Aorta (tissue), 5 donors: Measurements from ENCODE around the gene SGIP1. TPM values are rescaled to one million over a fixed set of nuclear protein-coding genes. Genes with fewer than 3 reads are reported as not detected.

Source experiments
- ATAC-seq: fragments of 200-7000 bp; cut with Tn5 transposase; one replicate; pipeline ENCODE4 v1.9.1; 2022; ENCODE audit warnings: moderate library complexity; ENCODE audit not compliant: low FRiP score
- DNase-seq, 2 donors: peaks; one replicate each; pipeline ENCODE4 v3.0.0-alpha.2; 2020
- H3K27ac ChIP-seq, 2 donors: one replicate each; pipeline ENCODE4 v1.5.1; 2013; ENCODE audit warnings: low read length in 2 of 2, mild to moderate bottlenecking in 2 of 2, moderate library complexity in 2 of 2, control low read depth in 1 of 2, inconsistent platforms in 1 of 2, low read depth in 1 of 2
- H3K27me3 ChIP-seq, 2 donors: one replicate each; pipeline ENCODE4 v1.6.1; 2013; ENCODE audit warnings: control low read depth in 1 of 2, low read length in 1 of 2, mild to moderate bottlenecking in 1 of 2, moderate library complexity in 1 of 2; ENCODE audit not compliant: insufficient read depth in 2 of 2, control insufficient read depth in 1 of 2
- H3K36me3 ChIP-seq, 2 donors: one replicate each; pipeline ENCODE4 v1.6.1; 2013; ENCODE audit warnings: control low read depth in 1 of 2, low read length in 1 of 2, mild to moderate bottlenecking in 1 of 2; ENCODE audit not compliant: insufficient read depth in 2 of 2, control insufficient read depth in 1 of 2
- H3K4me1 ChIP-seq, 2 donors: one replicate each; pipeline ENCODE4 v1.6.1; 2013; ENCODE audit warnings: low read length in 2 of 2, control low read depth in 1 of 2, mild to moderate bottlenecking in 1 of 2, moderate library complexity in 1 of 2; ENCODE audit not compliant: insufficient read depth in 2 of 2, control insufficient read depth in 1 of 2
- H3K4me3 ChIP-seq, 2 donors: one replicate each; pipeline ENCODE4 v1.5.1; 2013; ENCODE audit warnings: low read length in 2 of 2, control low read depth in 1 of 2, mild to moderate bottlenecking in 1 of 2
- H3K9me3 ChIP-seq: one replicate; pipeline ENCODE4 v1.6.1; 2013; ENCODE audit warnings: mild to moderate bottlenecking, low read length; ENCODE audit not compliant: control insufficient read depth
- WGBS, 2 donors: extraction: QIAGEN DNeasy Blood & Tissue Kit; methylation state at CpG; one replicate each; pipeline ENCODE4 v1.1.7; 2013; 5-methylcytosine and 5-hydroxymethylcytosine counted together
- intact Hi-C, 2 donors: fragments of 100-400 bp; cut with DNase I; formaldehyde crosslinking; loops; one replicate each; pipeline versions ENCODE4 v1.14.2 to v1.15.0; 2022
- polyA plus RNA-seq, 2 donors: library from polyadenylated mRNA; stranded (reverse); fragments of 200-250 nt; gene quantifications; one replicate each; pipeline ENCODE4 v1.2.3, GENCODE V29; 2013
- total RNA-seq, 2 donors: library from RNA; stranded (reverse); fragmentation: NEBNext Ultra II Directional; extraction: Animal tissue kit (Norgen Biotek cat#: 25700); gene quantifications; one replicate each; pipeline ENCODE4 v1.2.1, GENCODE V29; 2021
- donor health status: healthy with polysubstance abuse.
- donor health status: Bipolar disorder and iron deficiency.
- donor health status: DM: no; HTN: no; CAD: no.
- donor health status: DM: no; HTN: no; CAD: no.
- donor health status: DM: yes; HTN: yes; CAD: no.

The SGIP1 gene
- total and polyA plus RNA-seq, 4 donors: 10.9 to 73.2 (median 58.3) TPM

DNA sequence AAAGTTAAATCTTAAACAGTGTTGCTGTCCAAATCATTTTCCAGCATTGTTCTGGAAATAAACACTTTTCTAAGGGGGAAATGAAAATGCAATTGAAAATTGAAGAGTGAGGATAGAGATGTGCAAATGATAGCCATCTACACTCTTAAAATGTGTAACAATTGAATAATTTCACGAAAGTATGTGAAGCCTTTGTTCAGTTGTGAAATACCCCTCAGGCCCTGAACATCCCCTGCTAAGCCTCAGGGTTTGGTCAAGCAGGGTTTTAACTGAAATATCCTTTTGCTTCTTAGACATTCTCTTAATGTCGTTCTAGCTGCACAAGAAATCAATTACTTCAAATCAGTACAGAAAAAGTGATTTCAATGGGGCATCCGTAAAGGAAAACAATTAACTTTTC is 152.5 kb downstream of the SGIP1 start:
- H3K36me3 ChIP-seq: peaks cover 0 to 4% of the 10 kb centered on the region in 2 donors
- H3K27me3 ChIP-seq: no peaks in the 10 kb centered on the region
- WGBS, 2 donors: 78 to 85% methylated on average over 3 of the region's 3 CpGs
- intact Hi-C loops: loop anchor here in 1 of 2 donors (5.0 kb wide), 2 partner anchors 41 to 154 kb away; partner anchors contain the start of gene SGIP1
- no peak for DNase-seq
- H3K9me3 ChIP-seq: no peaks in the 10 kb centered on the region
- H3K4me1 ChIP-seq: peaks cover 8 to 10% of the 10 kb centered on the region in 2 donors
- ATAC-seq: no peak
- H3K27ac ChIP-seq: peak overlapping the region; percentile 86 to 93
- H3K4me3 ChIP-seq: no peak overlapping the region

GRCh38 chr1:66687358-66687757 is 153.4 kb downstream of the SGIP1 start:
- peaks cover 8 to 10% of the 10 kb centered on the region in 2 donors for H3K4me1 ChIP-seq
- no peak overlapping the region for H3K4me3 ChIP-seq
- H3K36me3 ChIP-seq: peaks cover 0 to 5% of the 10 kb centered on the region in 2 donors
- H3K9me3 ChIP-seq: no peaks in the 10 kb centered on the region
- peak overlapping the region in 1 of 2 donors; percentile 61 for H3K27ac ChIP-seq
- ATAC-seq: no peak
- intact Hi-C loops: loop anchor here in 1 of 2 donors (5.0 kb wide), 2 partner anchors 40 to 155 kb away; partner anchors contain the start of gene SGIP1
- WGBS, 2 donors: 22 to 39% methylated on average over 2 of the region's 2 CpGs
- DNase-seq: no peak
- H3K27me3 ChIP-seq: no peaks in the 10 kb centered on the region

DNA sequence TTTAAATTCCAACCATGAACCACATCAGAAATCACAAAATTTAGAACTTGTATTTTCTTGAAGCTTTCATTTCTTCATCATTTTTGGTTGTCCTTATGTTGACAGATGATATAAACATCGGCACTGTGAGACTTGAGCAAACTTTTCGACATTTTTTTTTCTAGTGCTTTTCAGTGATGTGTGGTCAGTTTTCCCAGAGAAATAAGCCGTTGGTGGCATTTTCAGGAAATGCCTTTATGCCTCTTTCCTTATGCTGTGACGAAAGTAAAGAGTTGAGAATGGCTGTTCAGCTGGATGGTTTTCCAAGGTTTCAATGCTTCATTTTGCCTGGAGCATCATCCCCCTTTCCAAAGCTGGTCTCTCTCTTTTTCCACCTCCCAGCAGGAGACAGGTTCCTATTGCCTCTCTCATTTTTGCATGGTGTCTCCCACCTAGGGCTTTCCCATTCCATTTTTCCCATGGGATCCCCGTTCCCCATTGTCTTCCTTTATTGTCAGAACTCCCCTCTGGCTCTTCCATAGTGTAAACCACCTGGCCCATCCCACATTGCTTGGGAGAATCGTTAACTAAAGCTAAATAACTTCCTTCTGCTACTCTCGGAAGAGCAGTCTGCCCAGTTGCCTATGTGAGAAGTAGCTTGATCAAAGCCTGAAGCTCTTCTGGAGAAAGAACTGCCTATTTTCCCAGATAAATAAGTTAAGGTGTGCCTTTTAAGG is 156.9 kb downstream of the SGIP1 start:
- 36 to 46% methylated on average over 7 of the region's 7 CpGs for WGBS, 2 donors
- Histone ChIP-seq H3K36me3 (peaks cover 0 to 6% of the 10 kb centered on the region in 2 donors), H3K4me3 (no peak overlapping the region), H3K27ac (peak overlapping the region in 1 of 2 donors; percentile 57), H3K27me3 (no peaks in the 10 kb centered on the region), H3K9me3 (no peaks in the 10 kb centered on the region), H3K4me1 (peaks cover 6 to 10% of the 10 kb centered on the region in 2 donors)
- ATAC-seq (no peak), DNase-seq (no peak)
- intact Hi-C loops: no loop called here

GRCh38 chr1:66692681-66693080 is 158.7 kb downstream of the SGIP1 start:
- no peak overlapping the region for H3K27ac ChIP-seq
- 81 to 82% methylated on average over 3 of the region's 3 CpGs for WGBS, 2 donors
- no peak for ATAC-seq
- intact Hi-C loops: no loop called here
- no peak overlapping the region for H3K4me3 ChIP-seq
- peaks cover 0 to 6% of the 10 kb centered on the region in 2 donors for H3K36me3 ChIP-seq
- no peaks in the 10 kb centered on the region for H3K27me3 ChIP-seq
- no peaks in the 10 kb centered on the region for H3K9me3 ChIP-seq
- H3K4me1 ChIP-seq: peaks cover 1 to 8% of the 10 kb centered on the region in 2 donors
- no peak for DNase-seq

DNA sequence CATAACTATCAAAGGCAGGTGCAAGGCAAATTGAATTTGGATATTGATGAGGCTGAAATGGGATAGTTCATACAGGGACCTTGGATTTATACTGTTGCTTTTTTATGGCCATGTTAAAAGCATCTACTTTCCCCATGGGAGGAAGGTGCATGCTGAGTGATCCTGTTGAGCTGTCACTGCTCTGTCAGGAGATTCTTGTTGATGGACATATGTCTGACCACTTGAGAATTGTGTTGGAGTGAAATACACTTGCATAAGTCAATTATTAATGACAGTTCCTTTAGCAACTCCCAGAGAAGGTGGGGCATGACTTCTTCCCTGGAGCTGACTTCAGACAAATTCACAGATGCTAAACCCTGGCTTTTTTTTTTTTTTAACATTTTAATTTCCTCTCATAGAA is 159.9 kb downstream of the SGIP1 start:
- Histone ChIP-seq H3K4me1 (peaks cover 0 to 4% of the 10 kb centered on the region in 2 donors), H3K4me3 (no peak overlapping the region), H3K27ac (no peak overlapping the region), H3K27me3 (no peaks in the 10 kb centered on the region), H3K36me3 (peaks cover 0 to 6% of the 10 kb centered on the region in 2 donors), H3K9me3 (no peaks in the 10 kb centered on the region)
- intact Hi-C loops: no loop called here
- ATAC-seq: no peak
- no peak for DNase-seq

- no peak for DNase-seq
- intact Hi-C loops: no loop called here
- Histone ChIP-seq H3K4me3 (no peak overlapping the region), H3K36me3 (peaks cover 0 to 4% of the 10 kb centered on the region in 2 donors), H3K27me3 (no peaks in the 10 kb centered on the region), H3K27ac (no peak overlapping the region), H3K9me3 (no peaks in the 10 kb centered on the region), H3K4me1 (peaks cover 0 to 4% of the 10 kb centered on the region in 2 donors)
- no peak for ATAC-seq
- 71 to 73% methylated on average over 5 of the region's 5 CpGs for WGBS, 2 donors
Observed at GRCh38 chr1:66695116-66695515, 161.2 kb downstream of the SGIP1 start.

DNA sequence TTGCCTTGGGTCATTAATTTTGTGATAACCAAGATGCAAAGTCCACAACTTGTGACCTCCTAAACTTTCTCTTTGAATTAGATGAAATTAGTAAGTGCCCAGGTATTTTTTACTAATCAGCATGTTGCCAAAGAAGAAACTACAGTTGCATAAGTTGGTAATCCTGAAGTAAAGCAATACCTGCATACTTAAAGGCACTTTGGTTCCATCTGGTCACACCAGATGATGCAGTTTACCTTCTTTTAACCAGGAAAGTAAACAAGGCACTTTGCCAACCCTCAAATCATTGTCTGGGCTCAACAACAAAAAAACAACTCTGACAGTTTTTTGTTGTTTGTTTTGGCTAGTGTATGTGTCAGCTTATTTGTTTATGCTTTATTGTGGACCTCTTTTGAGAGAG is 162.8 kb downstream of the SGIP1 start:
- ATAC-seq (no peak), DNase-seq (no peak)
- Histone ChIP-seq H3K27me3 (no peaks in the 10 kb centered on the region), H3K4me3 (no peak overlapping the region), H3K36me3 (peaks cover 0 to 2% of the 10 kb centered on the region in 2 donors), H3K9me3 (no peaks in the 10 kb centered on the region), H3K27ac (no peak overlapping the region), H3K4me1 (no peaks in the 10 kb centered on the region)
- intact Hi-C loops: no loop called here

- no peaks in the 10 kb centered on the region for H3K4me1 ChIP-seq
- no peaks in the 10 kb centered on the region for H3K27me3 ChIP-seq
- ATAC-seq (no peak), DNase-seq (no peak)
- intact Hi-C loops: no loop called here
- WGBS, 2 donors: 80 to 83% methylated on average over 5 of the region's 5 CpGs
- H3K36me3 ChIP-seq: no peaks in the 10 kb centered on the region
- H3K27ac ChIP-seq: no peak overlapping the region
- no peak overlapping the region for H3K4me3 ChIP-seq
- no peaks in the 10 kb centered on the region for H3K9me3 ChIP-seq
Observed at GRCh38 chr1:66699213-66699612, 165.3 kb downstream of the SGIP1 start.

- Histone ChIP-seq H3K36me3 (no peaks in the 10 kb centered on the region), H3K27ac (no peak overlapping the region), H3K27me3 (no peaks in the 10 kb centered on the region), H3K4me3 (no peak overlapping the region), H3K9me3 (no peaks in the 10 kb centered on the region), H3K4me1 (no peaks in the 10 kb centered on the region)
- WGBS, 2 donors: 64% methylated on average over 4 of the region's 4 CpGs
- no peak for DNase-seq
- intact Hi-C loops: no loop called here
- peak; percentile 45 for ATAC-seq
Observed at GRCh38 chr1:66704177-66704875, 170.4 kb downstream of the SGIP1 start.
